HG02588 (cell line): ENCODE measurements around the gene NPAS3.
A peak's percentile ranks its signal among the peaks of the same experiment; 100 is the strongest.

Source experiments
- ATAC-seq: cut with Tn5 transposase; IDR thresholded peaks from one replicate; pipeline ENCODE4 v1.9.1; 2021; ENCODE audit warnings: mild to moderate bottlenecking, moderate library complexity; ENCODE audit not compliant: unreplicated experiment

Gene NPAS3

GRCh38 chr14:33534632-33535031 is 596.0 kb downstream of the NPAS3 start:
- no peak for ATAC-seq

- no peak for ATAC-seq
Measured at GRCh38 chr14:33539918-33540357, 601.3 kb downstream of the NPAS3 start.

GRCh38 chr14:33541171-33541570 is 602.5 kb downstream of the NPAS3 start:
- no peak for ATAC-seq

- ATAC-seq = no peak
Measured at GRCh38 chr14:33542338-33543287, 603.9 kb downstream of the NPAS3 start.

GRCh38 chr14:33545696-33546095 is 607.0 kb downstream of the NPAS3 start:
- no peak for ATAC-seq

GRCh38 chr14:33548606-33549005 is 609.9 kb downstream of the NPAS3 start:
- no peak for ATAC-seq

GRCh38 chr14:33551963-33552362 is 613.3 kb downstream of the NPAS3 start:
- ATAC-seq = no peak

GRCh38 chr14:33553706-33554278 is 615.1 kb downstream of the NPAS3 start:
- ATAC-seq = no peak

- ATAC-seq = no peak
Measured at GRCh38 chr14:33554988-33555387, 616.3 kb downstream of the NPAS3 start.

- no peak for ATAC-seq
Measured at GRCh38 chr14:33555710-33556350, 617.2 kb downstream of the NPAS3 start.

GRCh38 chr14:33556382-33557121 is 617.9 kb downstream of the NPAS3 start:
- no peak for ATAC-seq

GRCh38 chr14:33560718-33561431 is 622.2 kb downstream of the NPAS3 start:
- ATAC-seq = no peak

GRCh38 chr14:33561488-33562175 is 623.0 kb downstream of the NPAS3 start:
- ATAC-seq = no peak

GRCh38 chr14:33563191-33563900 is 624.7 kb downstream of the NPAS3 start:
- ATAC-seq = no peak

GRCh38 chr14:33563901-33564197 is 625.2 kb downstream of the NPAS3 start:
- ATAC-seq = no peak

GRCh38 chr14:33564774-33565630 is 626.3 kb downstream of the NPAS3 start:
- ATAC-seq = peak; percentile 96

GRCh38 chr14:33566082-33566481 is 627.4 kb downstream of the NPAS3 start:
- no peak for ATAC-seq

GRCh38 chr14:33567023-33567728 is 628.5 kb downstream of the NPAS3 start:
- no peak for ATAC-seq
